AG04450 (cell line): Measurements from ENCODE around the gene EBI3. TPM values are rescaled to one million over a fixed set of nuclear protein-coding genes. Genes with fewer than 3 reads are reported as not detected.
"Not testable (repeated sequence)": the region's sequence is repeated elsewhere in the genome, so short reads cannot be mapped to it uniquely, and the experiment has no call there.

ENCODE experiments used
- CTCF ChIA-PET: fragments of 300-600, 350-600 bp; formaldehyde crosslinking; extraction: SDS; loops from one replicate; lab custom pipeline; 2022; ENCODE audit warnings: antibody characterized with exemption, inconsistent platforms; lab: Charles Lee
- POLR2A ChIA-PET: fragments of 350-600 bp; formaldehyde crosslinking; extraction: SDS; loops from one replicate; lab custom pipeline; 2021; ENCODE audit warnings: antibody characterized with exemption, inconsistent platforms; lab: Yijun Ruan, JAX
- DNase-seq: peaks from one replicate; pipeline ENCODE4 v3.0.0-alpha.2; 2011; ENCODE audit warnings: low read depth, low spot score
- H3K27ac ChIP-seq: one replicate; pipeline ENCODE4 v1.5.1; 2012; ENCODE audit warnings: low read depth, low read length, control low read depth
- H3K27me3 ChIP-seq: one replicate; pipeline ENCODE4 v1.6.0; 2012; ENCODE audit warnings: low read length; ENCODE audit not compliant: control insufficient read depth, insufficient read depth
- H3K4me3 ChIP-seq: 2 replicates; pipeline ENCODE4 v1.5.1; 2011; ENCODE audit warnings: mild to moderate bottlenecking, low read depth, low read length, control low read depth
- H3K9me3 ChIP-seq: 2 replicates; pipeline ENCODE4 v1.5.1; 2012; ENCODE audit warnings: low read length; ENCODE audit not compliant: control insufficient read depth, insufficient read depth
- polyA plus RNA-seq: library from polyadenylated mRNA; depleted of rRNA; stranded (reverse); fragments of >200 nt; gene quantifications from 2 replicates; pipeline ENCODE4 v1.2.3, GENCODE V29; 2011
- TF ChIP-seq, protein P1 (sequence below): IDR thresholded peaks from 2 replicates; pipeline ENCODE4 v1.5.1; 2011; ENCODE audit warnings: low read depth, low read length, control low read depth, inconsistent platforms

EBI3 gene
- polyA plus RNA-seq, 1 experiment, result 1.1 TPM

GRCh38 chr19:4217429-4218264, 11.7 kb upstream of the EBI3 start:
- CTCF ChIA-PET, result interaction anchor here (0.6 kb wide), 2 partner anchors 230 to 1580 kb away, joined by 4 read pairs; no protein-coding TSS in a partner anchor
- POLR2A ChIA-PET, result interaction anchor here (0.6 kb wide), 1 partner anchor 650 kb away, joined by 3 read pairs; the partner anchor contains the start of gene PLIN3

DNA sequence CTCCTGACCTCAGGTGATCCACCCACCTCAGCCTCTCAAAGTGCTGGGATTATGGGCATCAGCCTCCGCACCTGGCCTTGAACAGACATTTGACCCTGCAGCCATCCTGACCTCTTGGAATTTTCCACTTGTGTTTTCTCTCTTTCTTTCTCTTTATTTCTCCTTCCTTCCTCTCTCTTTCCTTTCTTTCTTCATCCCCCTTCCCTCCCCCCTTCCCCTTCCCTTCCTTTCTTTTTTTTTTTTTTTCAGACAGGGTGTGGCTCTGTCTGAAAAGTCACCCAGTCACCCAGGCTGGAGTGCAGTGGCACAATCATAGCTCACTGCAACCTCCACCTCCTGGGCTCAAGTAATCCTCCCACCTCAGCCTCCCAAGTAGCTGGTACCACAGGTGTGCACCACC, 10.8 kb upstream of the EBI3 start:
- CTCF ChIA-PET, DNase-seq, H3K27me3 ChIP-seq, H3K4me3 ChIP-seq, POLR2A ChIA-PET, H3K27ac ChIP-seq: not testable (repeated sequence)
- peaks cover 13% of the 10 kb centered on the region; the same call in 1 of the 2 replicates for H3K9me3 ChIP-seq

More at GRCh38 chr19:4217429-4218264, 11.7 kb upstream of the EBI3 start:
- TF ChIP-seq, protein P1, sequence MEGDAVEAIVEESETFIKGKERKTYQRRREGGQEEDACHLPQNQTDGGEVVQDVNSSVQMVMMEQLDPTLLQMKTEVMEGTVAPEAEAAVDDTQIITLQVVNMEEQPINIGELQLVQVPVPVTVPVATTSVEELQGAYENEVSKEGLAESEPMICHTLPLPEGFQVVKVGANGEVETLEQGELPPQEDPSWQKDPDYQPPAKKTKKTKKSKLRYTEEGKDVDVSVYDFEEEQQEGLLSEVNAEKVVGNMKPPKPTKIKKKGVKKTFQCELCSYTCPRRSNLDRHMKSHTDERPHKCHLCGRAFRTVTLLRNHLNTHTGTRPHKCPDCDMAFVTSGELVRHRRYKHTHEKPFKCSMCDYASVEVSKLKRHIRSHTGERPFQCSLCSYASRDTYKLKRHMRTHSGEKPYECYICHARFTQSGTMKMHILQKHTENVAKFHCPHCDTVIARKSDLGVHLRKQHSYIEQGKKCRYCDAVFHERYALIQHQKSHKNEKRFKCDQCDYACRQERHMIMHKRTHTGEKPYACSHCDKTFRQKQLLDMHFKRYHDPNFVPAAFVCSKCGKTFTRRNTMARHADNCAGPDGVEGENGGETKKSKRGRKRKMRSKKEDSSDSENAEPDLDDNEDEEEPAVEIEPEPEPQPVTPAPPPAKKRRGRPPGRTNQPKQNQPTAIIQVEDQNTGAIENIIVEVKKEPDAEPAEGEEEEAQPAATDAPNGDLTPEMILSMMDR, result no peak
- Histone ChIP-seq H3K4me3 (no peak overlapping the region), H3K9me3 (peaks cover 13% of the 10 kb centered on the region; the same call in 1 of the 2 replicates), H3K27ac (no peak overlapping the region), H3K27me3 (no peaks in the 10 kb centered on the region)
- no peak for DNase-seq

DNA sequence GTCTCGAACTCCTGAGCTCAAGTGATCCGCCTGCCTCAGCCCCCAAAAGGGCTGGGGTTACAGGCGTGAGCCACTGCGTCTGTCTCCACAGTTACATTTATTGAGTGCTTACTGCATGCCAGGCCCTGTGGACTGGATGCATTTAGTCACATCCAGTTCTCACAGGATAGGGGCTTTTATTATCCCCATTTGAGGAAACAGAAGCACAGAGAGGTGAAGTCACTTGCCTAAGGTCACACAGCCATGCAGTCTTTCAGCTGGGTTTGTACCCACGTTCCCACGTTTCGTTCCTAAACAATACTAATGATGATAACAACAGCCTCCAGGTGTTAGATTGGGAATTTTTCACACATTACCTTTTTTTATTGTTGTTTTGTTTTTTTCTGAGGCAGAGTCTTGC, 9.1 kb upstream of the EBI3 start:
- H3K27me3 ChIP-seq, result no peaks in the 10 kb centered on the region
- no peak overlapping the region for H3K4me3 ChIP-seq
- POLR2A ChIA-PET, result interaction anchor here (0.6 kb wide), 2 partner anchors 195 to 1243 kb away, joined by 3 read pairs; no protein-coding TSS in a partner anchor
- H3K27ac ChIP-seq, result no peak overlapping the region
- TF ChIP-seq, protein P1, result no peak
- CTCF ChIA-PET, result no interaction called here
- no peak for DNase-seq
- H3K9me3 ChIP-seq, result peaks cover 13% of the 10 kb centered on the region; the same call in 1 of the 2 replicates

DNA sequence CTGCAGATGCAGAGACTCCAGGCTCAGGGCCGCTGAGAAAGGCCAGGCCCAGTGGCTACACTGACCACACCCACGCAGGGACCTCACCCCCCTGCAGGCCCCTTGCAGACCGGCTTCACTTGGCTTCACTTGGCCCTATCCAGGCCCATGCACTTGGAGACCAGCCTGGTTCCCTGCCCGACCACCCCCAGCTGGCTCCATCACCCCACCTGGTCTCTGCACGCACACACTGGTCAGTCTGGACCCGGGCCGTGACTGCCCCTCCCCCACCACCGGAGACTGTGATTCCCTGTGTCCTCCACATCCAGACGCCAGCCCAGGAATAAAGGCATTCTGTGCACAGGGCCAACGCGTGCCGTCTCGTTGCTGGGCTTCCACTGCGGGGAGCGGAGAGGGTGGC, 4.9 kb upstream of the EBI3 start:
- Histone ChIP-seq H3K27me3 (peaks cover 9% of the 10 kb centered on the region), H3K9me3 (no peaks in the 10 kb centered on the region; the same call in 1 of the 2 replicates), H3K4me3 (no peak overlapping the region), H3K27ac (no peak overlapping the region)
- ChIA-PET CTCF (no interaction called here), POLR2A (no interaction called here)
- TF ChIP-seq, protein P1, result no peak
- no peak for DNase-seq

DNA sequence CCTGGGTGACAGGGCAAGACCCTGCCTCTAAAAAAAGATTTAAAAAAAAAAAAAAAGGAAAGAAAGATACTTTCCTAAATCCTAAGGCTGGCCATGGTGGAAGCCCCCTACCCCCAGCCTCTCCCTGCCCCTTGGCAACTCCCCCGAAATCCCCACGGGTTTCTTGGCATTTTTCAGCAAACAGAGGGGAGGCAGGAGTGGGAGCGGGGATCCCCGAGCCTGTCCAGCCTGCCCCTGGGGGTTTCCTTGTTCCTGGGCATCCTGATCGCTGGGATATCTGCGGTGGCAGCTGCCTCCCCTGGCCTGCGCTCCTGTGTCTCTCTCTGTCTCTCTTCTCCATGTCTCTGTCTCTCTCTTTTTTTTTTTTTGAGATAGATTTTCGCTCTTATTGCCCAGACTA, 3.4 kb upstream of the EBI3 start:
- Histone ChIP-seq H3K27ac (no peak overlapping the region), H3K27me3 (peaks cover 9% of the 10 kb centered on the region), H3K9me3 (no peaks in the 10 kb centered on the region; the same call in 1 of the 2 replicates), H3K4me3 (no peak overlapping the region)
- POLR2A ChIA-PET, result no interaction called here
- CTCF ChIA-PET, result no interaction called here
- DNase-seq, result no peak
- TF ChIP-seq, protein P1, result no peak
